ENCODE results near the gene BRCC3. TPM values are rescaled to one million over a fixed set of nuclear protein-coding genes. Genes with fewer than 3 reads are reported as not detected.

The BRCC3 gene
- total RNA-seq, 2 experiments from 2014 or later: 11.9 to 25.8 TPM

DNA sequence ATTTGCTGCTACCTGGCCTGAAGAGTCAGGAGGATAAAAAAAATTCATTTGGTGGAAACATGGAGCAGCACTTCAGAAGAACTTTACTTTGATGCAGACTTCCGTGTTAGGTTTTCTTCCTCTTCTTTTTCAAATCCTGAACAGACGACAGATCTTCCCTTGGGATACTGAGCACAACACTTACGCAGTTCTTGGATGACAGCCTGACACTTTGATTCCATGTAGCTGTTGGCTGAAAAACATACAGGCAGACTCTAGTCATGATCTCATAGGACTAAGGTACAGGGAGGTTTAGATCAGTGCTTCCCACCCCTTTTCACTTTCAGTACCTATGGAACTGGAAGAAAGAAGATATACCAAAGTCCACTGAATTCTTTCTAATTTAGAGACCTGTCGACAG is 9.5 kb upstream of the BRCC3 start:
- no peak overlapping the region for H3K4me3 ChIP-seq (ENCODE audit: low read depth, low read length, poor library complexity, severe bottlenecking)
- H3K9me2 ChIP-seq (ENCODE audit: insufficient read depth, low read length): no peaks in the 10 kb centered on the region
- no peak overlapping the region for H3K27ac ChIP-seq (ENCODE audit: low read depth, low read length, poor library complexity, severe bottlenecking)
- H2AFZ ChIP-seq (ENCODE audit: low read length): no peak overlapping the region
- no TSS peak for BruUV-seq (replicated peaks)
- no peaks in the 10 kb centered on the region for H3K9me3 ChIP-seq (ENCODE audit: low read length)
- intact Hi-C loops (cut with micrococcal nuclease; ENCODE audit: unreplicated experiment): no loop called here
- DNase-seq (ENCODE audit: low spot score): no peak
- H3K4me1 ChIP-seq (ENCODE audit: insufficient read depth, low read length, poor library complexity, severe bottlenecking): no peaks in the 10 kb centered on the region
- ChIA-PET POLR2A (interaction anchor here (1.0 to 1.2 kb wide), 2 partner anchors 9 to 62 kb away, joined by 3 read pairs; no protein-coding TSS in a partner anchor), CTCF (ENCODE audit: unreplicated experiment) (no interaction called here)
- TF ChIP-seq EZH2phosphoT487 (IDR thresholded peaks at IDR 0.05; ENCODE audit: borderline replicate concordance, low read depth, low read length) (no peak), CTCF (conservative IDR thresholded peaks at IDR 0.05; ENCODE audit: low read length) (no peak)
- H3K36me3 ChIP-seq (ENCODE audit: insufficient read depth, low read length): peaks cover 38% of the 10 kb centered on the region
- H3K4me2 ChIP-seq (ENCODE audit: low read length): no peak overlapping the region
- H4K20me1 ChIP-seq (ENCODE audit: insufficient read depth, low read length): no peaks in the 10 kb centered on the region
- no peaks in the 10 kb centered on the region for H3K79me2 ChIP-seq (ENCODE audit: insufficient read depth, low read depth, low read length)

GRCh38 chrX:155065035-155065734 is 6.1 kb upstream of the BRCC3 start:
- Histone ChIP-seq H3K27ac (ENCODE audit: low read depth, low read length, poor library complexity, severe bottlenecking) (no peak overlapping the region), H3K36me3 (ENCODE audit: insufficient read depth, low read length) (peaks cover 28% of the 10 kb centered on the region), H4K20me1 (ENCODE audit: insufficient read depth, low read length) (no peaks in the 10 kb centered on the region), H3K79me2 (ENCODE audit: insufficient read depth, low read depth, low read length) (peaks cover 20% of the 10 kb centered on the region), H3K9me2 (ENCODE audit: insufficient read depth, low read length) (no peaks in the 10 kb centered on the region), H3K4me3 (ENCODE audit: low read depth, low read length, poor library complexity, severe bottlenecking) (no peak overlapping the region), H3K9me3 (ENCODE audit: low read length) (no peaks in the 10 kb centered on the region), H2AFZ (ENCODE audit: low read length) (no peak overlapping the region), H3K4me1 (ENCODE audit: insufficient read depth, low read length, poor library complexity, severe bottlenecking) (peaks cover 13% of the 10 kb centered on the region), H3K4me2 (ENCODE audit: low read length) (no peak overlapping the region)
- intact Hi-C loops (cut with micrococcal nuclease; ENCODE audit: unreplicated experiment): no loop called here
- DNase-seq (ENCODE audit: low spot score): no peak
- no TSS peak for BruUV-seq (replicated peaks)
- ChIA-PET POLR2A (no interaction called here), CTCF (ENCODE audit: unreplicated experiment) (no interaction called here)
- no peak for TF ChIP-seq EZH2phosphoT487 (IDR thresholded peaks at IDR 0.05; ENCODE audit: borderline replicate concordance, low read depth, low read length)
- no peak for TF ChIP-seq CTCF (conservative IDR thresholded peaks at IDR 0.05; ENCODE audit: low read length)

DNA sequence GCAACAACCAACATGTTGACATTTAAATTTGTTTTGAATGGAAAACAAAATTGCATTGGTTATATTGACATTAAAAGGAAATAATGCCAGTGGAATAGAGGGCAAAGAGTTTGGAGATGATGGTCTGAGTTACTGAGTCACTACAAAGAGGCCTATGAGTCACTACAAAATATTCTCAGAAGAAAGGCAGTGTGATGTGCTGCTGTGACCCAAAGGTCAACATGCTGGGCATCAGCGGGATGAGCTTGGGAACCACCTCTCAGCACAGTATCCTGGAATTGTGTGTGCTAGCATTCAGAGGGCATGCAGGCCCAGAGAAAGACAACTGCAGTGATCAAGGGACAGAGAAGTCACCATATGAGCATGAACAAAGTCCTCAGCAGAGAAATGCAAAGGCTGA is 3.1 kb upstream of the BRCC3 start:
- Histone ChIP-seq H3K4me1 (ENCODE audit: insufficient read depth, low read length, poor library complexity, severe bottlenecking) (peaks cover 23% of the 10 kb centered on the region), H3K4me3 (ENCODE audit: low read depth, low read length, poor library complexity, severe bottlenecking) (peak overlapping the region; percentile 94), H3K4me2 (ENCODE audit: low read length) (peak overlapping the region; percentile 90), H4K20me1 (ENCODE audit: insufficient read depth, low read length) (no peaks in the 10 kb centered on the region), H3K9me3 (ENCODE audit: low read length) (no peaks in the 10 kb centered on the region), H3K36me3 (ENCODE audit: insufficient read depth, low read length) (peaks cover 10% of the 10 kb centered on the region; the same call in 1 of the 2 replicates), H2AFZ (ENCODE audit: low read length) (no peak overlapping the region), H3K79me2 (ENCODE audit: insufficient read depth, low read depth, low read length) (peaks cover 42% of the 10 kb centered on the region), H3K9me2 (ENCODE audit: insufficient read depth, low read length) (no peaks in the 10 kb centered on the region), H3K27ac (ENCODE audit: low read depth, low read length, poor library complexity, severe bottlenecking) (no peak overlapping the region)
- ChIA-PET POLR2A (no interaction called here), CTCF (ENCODE audit: unreplicated experiment) (no interaction called here)
- intact Hi-C loops (cut with micrococcal nuclease; ENCODE audit: unreplicated experiment): no loop called here
- TF ChIP-seq EZH2phosphoT487 (IDR thresholded peaks at IDR 0.05; ENCODE audit: borderline replicate concordance, low read depth, low read length): no peak
- no peak for TF ChIP-seq CTCF (conservative IDR thresholded peaks at IDR 0.05; ENCODE audit: low read length)
- no TSS peak for BruUV-seq (replicated peaks)
- DNase-seq (ENCODE audit: low spot score): no peak
